Gastrocnemius medialis (tissue), 4 donors: Measurements from ENCODE around the gene EXOSC3. TPM values are rescaled to one million over a fixed set of nuclear protein-coding genes. Genes with fewer than 3 reads are reported as not detected.
"Not testable (repeated sequence)": the region's sequence is repeated elsewhere in the genome, so short reads cannot be mapped to it uniquely, and the experiment has no call there.

Source experiments
- ATAC-seq, 2 donors: fragments of 150-250 bp; one replicate each; pipeline ENCODE4 v1.9.1; 2016
- DNase-seq, 2 donors: peaks; one replicate each; pipeline ENCODE4 v3.0.0-alpha.2; 2019
- H3K27ac ChIP-seq, 4 donors: fragments of 200-600 bp; sonication (generic); 1 replicate in 1 of 4; 2 replicates in 3 of 4; pipeline ENCODE4 v1.5.1; 2016 to 2018; ENCODE audit warnings: mild to moderate bottlenecking in 2 of 4, moderate library complexity in 1 of 4
- H3K27me3 ChIP-seq, 3 donors: fragments of 200-600 bp; sonication (generic) in 2 of 3; 1 replicate in 1 of 3; 2 replicates in 2 of 3; pipeline versions ENCODE4 v1.5.1 to v1.6.0; 2016 to 2019; ENCODE audit warnings: mild to moderate bottlenecking in 1 of 3, moderate library complexity in 1 of 3
- H3K36me3 ChIP-seq, 2 donors: fragments of 200-600 bp; sonication (generic) in 1 of 2; one replicate each; pipeline ENCODE4 v1.5.1; 2017 to 2018
- H3K4me1 ChIP-seq, 2 donors: fragments of 200-600 bp; sonication (generic) in 1 of 2; one replicate each; pipeline ENCODE4 v1.5.1; 2016 to 2017; ENCODE audit warnings: mild to moderate bottlenecking in 2 of 2
- H3K4me3 ChIP-seq, 4 donors: fragments of 200-600 bp; sonication (generic) in 3 of 4; 1 replicate in 1 of 4; 2 replicates in 3 of 4; pipeline ENCODE4 v1.5.1; 2016 to 2019; ENCODE audit warnings: mild to moderate bottlenecking in 2 of 4
- H3K9me3 ChIP-seq, 3 donors: fragments of 200-600 bp; sonication (generic) in 2 of 3; 1 replicate in 1 of 3; 2 replicates in 2 of 3; pipeline ENCODE4 v1.5.1; 2016 to 2019
- CTCF ChIP-seq, 5 experiments: fragments of 450-650 bp in 3 of 5; fragments of 200-600 bp in 2 of 5; sonication (generic) in 2 of 5; IDR thresholded peaks in 4 of 5; conservative IDR thresholded peaks in 1 of 5; 1 replicate in 4 of 5; 2 replicates in 1 of 5; pipeline ENCODE4 v1.5.1; 2016 to 2019; ENCODE audit warnings: antibody characterized with exemption in 5 of 5, mild to moderate bottlenecking in 3 of 5, moderate library complexity in 3 of 5
- POLR2A ChIP-seq, 2 donors: fragments of 450-650 bp; IDR thresholded peaks; one replicate each; pipeline ENCODE4 v1.6.1; 2017; ENCODE audit warnings: antibody characterized with exemption in 2 of 2, mild to moderate bottlenecking in 2 of 2, moderate library complexity in 2 of 2
- in situ Hi-C, 4 donors: fragments of 200-750 bp; cut with MboI; loops; one replicate each; pipeline versions ENCODE4 v1.15.0 to v1.8.0; 2017; ENCODE audit warnings: low sequenced_read_pairs in 4 of 4
- intact Hi-C: fragments of 100-400 bp; cut with DNase I; formaldehyde crosslinking; loops from one replicate; pipeline ENCODE4 v1.15.1; 2023; ENCODE audit warnings: low total_unique reads
- total RNA-seq, 4 donors: library from RNA; depleted of rRNA; stranded (reverse); fragments of >200 nt; gene quantifications; one replicate each; pipeline versions ENCODE4 v1.1.0 to v1.2.3, GENCODE V29; 2016

EXOSC3 gene
- total RNA-seq, 4 donors from 2014 or later: 15.6 to 46.7 (median 17.8) TPM

GRCh38 chr9:37812773-37813379 lies 28.0 kb upstream of the EXOSC3 start:
- no peak overlapping the region for H3K4me3 ChIP-seq
- no peaks in the 10 kb centered on the region for H3K27me3 ChIP-seq
- ATAC-seq (no peak), DNase-seq (no peak)
- no peaks in the 10 kb centered on the region for H3K4me1 ChIP-seq
- H3K9me3 ChIP-seq: no peaks in the 10 kb centered on the region
- intact Hi-C loops: no loop called here
- H3K27ac ChIP-seq: no peak overlapping the region
- in situ Hi-C loops: no loop called here
- H3K36me3 ChIP-seq: no peaks in the 10 kb centered on the region
- TF ChIP-seq CTCF (IDR thresholded peaks at IDR 0.05 in 4 of 5, conservative IDR thresholded peaks at IDR 0.05 in 1 of 5): no peak
- no peak for TF ChIP-seq POLR2A (IDR thresholded peaks at IDR 0.05)

- H3K4me3 ChIP-seq: no peak overlapping the region
- in situ Hi-C loops: no loop called here
- no peaks in the 10 kb centered on the region for H3K4me1 ChIP-seq
- no peaks in the 10 kb centered on the region for H3K9me3 ChIP-seq
- DNase-seq: no peak
- intact Hi-C loops: no loop called here
- no peak for ATAC-seq
- H3K27ac ChIP-seq: no peak overlapping the region
- no peak for TF ChIP-seq POLR2A (IDR thresholded peaks at IDR 0.05)
- TF ChIP-seq CTCF (IDR thresholded peaks at IDR 0.05 in 4 of 5, conservative IDR thresholded peaks at IDR 0.05 in 1 of 5): no peak
- H3K36me3 ChIP-seq: no peaks in the 10 kb centered on the region
- no peaks in the 10 kb centered on the region for H3K27me3 ChIP-seq
Observed at GRCh38 chr9:37811906-37812476, 27.1 kb upstream of the EXOSC3 start.

- H3K4me3 ChIP-seq, DNase-seq, H3K27me3 ChIP-seq, H3K27ac ChIP-seq, ATAC-seq, in situ Hi-C loops, H3K36me3 ChIP-seq, H3K9me3 ChIP-seq, H3K4me1 ChIP-seq: not testable (repeated sequence)
- intact Hi-C loops: loop anchor here (10.0 kb wide), 1 partner anchor 95 kb away; the partner anchor contains the start of gene SLC25A51
Observed at GRCh38 chr9:37809676-37810075, 24.8 kb upstream of the EXOSC3 start.

- H3K27ac ChIP-seq: no peak overlapping the region
- in situ Hi-C loops (no loop called here), intact Hi-C loops (loop anchor here (10.0 kb wide), 1 partner anchor 99 kb away; the partner anchor contains the start of gene SLC25A51)
- no peaks in the 10 kb centered on the region for H3K27me3 ChIP-seq
- DNase-seq (no peak), ATAC-seq (no peak)
- TF ChIP-seq POLR2A (IDR thresholded peaks at IDR 0.05) (no peak), CTCF (IDR thresholded peaks at IDR 0.05 in 4 of 5, conservative IDR thresholded peaks at IDR 0.05 in 1 of 5) (no peak)
- no peaks in the 10 kb centered on the region for H3K36me3 ChIP-seq
- peaks cover 24 to 27% of the 10 kb centered on the region in 2 donors for H3K4me1 ChIP-seq
- no peaks in the 10 kb centered on the region for H3K9me3 ChIP-seq
- no peak overlapping the region for H3K4me3 ChIP-seq
Observed at GRCh38 chr9:37806271-37806670, 21.4 kb upstream of the EXOSC3 start.

GRCh38 chr9:37801959-37802711 lies 17.3 kb upstream of the EXOSC3 start:
- TF ChIP-seq POLR2A (IDR thresholded peaks at IDR 0.05) (no peak), CTCF (IDR thresholded peaks at IDR 0.05 in 4 of 5, conservative IDR thresholded peaks at IDR 0.05 in 1 of 5) (no peak)
- ATAC-seq (no peak), DNase-seq (no peak)
- intact Hi-C loops: loop anchor here (10.0 kb wide), 1 partner anchor 103 kb away; the partner anchor contains the start of gene SLC25A51
- H3K36me3 ChIP-seq: no peaks in the 10 kb centered on the region
- no peak overlapping the region for H3K27ac ChIP-seq
- H3K4me3 ChIP-seq: peak overlapping the region; percentile 55 to 98 (median 80)
- peaks cover 33% of the 10 kb centered on the region in 2 donors for H3K4me1 ChIP-seq
- in situ Hi-C loops: no loop called here
- H3K27me3 ChIP-seq: no peaks in the 10 kb centered on the region
- H3K9me3 ChIP-seq: no peaks in the 10 kb centered on the region
